Stimulated activated naive CD8-positive, alpha-beta T cell treated with anti-CD3 and anti-CD28 coated beads, Interleukin-15, Interleukin-2, amounts not matched to agents 100 ng/mL and 50 ng/mL, for 24 hours (primary cell): ENCODE data around the gene ARHGEF7.

Experiments used
- H3K27ac Mint-ChIP-seq: one replicate; pipeline ENCODE4 v1.8.0; 2021; ENCODE audit warnings: mild to moderate bottlenecking, mixed read lengths
- H3K27me3 Mint-ChIP-seq: one replicate; pipeline ENCODE4 v1.8.0; 2021; ENCODE audit warnings: mixed read lengths
- H3K36me3 Mint-ChIP-seq: one replicate; pipeline ENCODE4 v1.8.0; 2021; ENCODE audit warnings: low read depth, mixed read lengths
- H3K4me1 Mint-ChIP-seq: one replicate; pipeline ENCODE4 v1.8.0; 2021; ENCODE audit warnings: low read depth, mixed read lengths
- H3K4me3 Mint-ChIP-seq: one replicate; pipeline ENCODE4 v1.8.0; 2021; ENCODE audit warnings: mild to moderate bottlenecking, mixed read lengths
- H3K9me3 Mint-ChIP-seq: one replicate; pipeline ENCODE4 v1.8.0; 2021; ENCODE audit warnings: mixed read lengths

The ARHGEF7 gene

GRCh38 chr13:111326981-111327642, 212.0 kb downstream of the ARHGEF7 start:
- Mint-ChIP-seq H3K27ac (no peak overlapping the region), H3K27me3 (no peaks in the 10 kb centered on the region), H3K36me3 (no peaks in the 10 kb centered on the region), H3K4me3 (no peak overlapping the region), H3K9me3 (no peaks in the 10 kb centered on the region), H3K4me1 (no peaks in the 10 kb centered on the region)

- Mint-ChIP-seq H3K4me1 (no peaks in the 10 kb centered on the region), H3K36me3 (no peaks in the 10 kb centered on the region), H3K4me3 (no peak overlapping the region), H3K9me3 (no peaks in the 10 kb centered on the region), H3K27ac (no peak overlapping the region), H3K27me3 (no peaks in the 10 kb centered on the region)
Observed at GRCh38 chr13:111327730-111328573, 212.8 kb downstream of the ARHGEF7 start.

GRCh38 chr13:111328574-111329410, 213.7 kb downstream of the ARHGEF7 start:
- no peak overlapping the region for H3K27ac Mint-ChIP-seq
- no peaks in the 10 kb centered on the region for H3K4me1 Mint-ChIP-seq
- no peaks in the 10 kb centered on the region for H3K9me3 Mint-ChIP-seq
- no peaks in the 10 kb centered on the region for H3K27me3 Mint-ChIP-seq
- H3K36me3 Mint-ChIP-seq = peaks cover 4% of the 10 kb centered on the region
- H3K4me3 Mint-ChIP-seq = no peak overlapping the region

GRCh38 chr13:111329641-111330040, 214.5 kb downstream of the ARHGEF7 start:
- peaks cover 4% of the 10 kb centered on the region for H3K36me3 Mint-ChIP-seq
- no peaks in the 10 kb centered on the region for H3K9me3 Mint-ChIP-seq
- H3K27ac Mint-ChIP-seq = no peak overlapping the region
- no peaks in the 10 kb centered on the region for H3K27me3 Mint-ChIP-seq
- H3K4me1 Mint-ChIP-seq = no peaks in the 10 kb centered on the region
- H3K4me3 Mint-ChIP-seq = no peak overlapping the region

GRCh38 chr13:111330066-111330610, 215.0 kb downstream of the ARHGEF7 start:
- no peak overlapping the region for H3K4me3 Mint-ChIP-seq
- H3K36me3 Mint-ChIP-seq = peaks cover 4% of the 10 kb centered on the region
- H3K4me1 Mint-ChIP-seq = no peaks in the 10 kb centered on the region
- H3K27me3 Mint-ChIP-seq = no peaks in the 10 kb centered on the region
- H3K27ac Mint-ChIP-seq = no peak overlapping the region
- no peaks in the 10 kb centered on the region for H3K9me3 Mint-ChIP-seq

- Mint-ChIP-seq H3K36me3 (peaks cover 9% of the 10 kb centered on the region), H3K4me3 (no peak overlapping the region), H3K27me3 (no peaks in the 10 kb centered on the region), H3K27ac (no peak overlapping the region), H3K4me1 (no peaks in the 10 kb centered on the region), H3K9me3 (no peaks in the 10 kb centered on the region)
Observed at GRCh38 chr13:111335298-111335697, 220.2 kb downstream of the ARHGEF7 start.

GRCh38 chr13:111336666-111337065, 221.6 kb downstream of the ARHGEF7 start:
- Mint-ChIP-seq H3K27ac (no peak overlapping the region), H3K36me3 (peaks cover 9% of the 10 kb centered on the region), H3K4me3 (no peak overlapping the region), H3K9me3 (no peaks in the 10 kb centered on the region), H3K4me1 (no peaks in the 10 kb centered on the region), H3K27me3 (no peaks in the 10 kb centered on the region)

GRCh38 chr13:111337206-111337605, 222.1 kb downstream of the ARHGEF7 start:
- H3K27ac Mint-ChIP-seq = no peak overlapping the region

GRCh38 chr13:111337741-111338140, 222.6 kb downstream of the ARHGEF7 start:
- Mint-ChIP-seq H3K36me3 (peaks cover 9% of the 10 kb centered on the region), H3K27me3 (no peaks in the 10 kb centered on the region), H3K4me3 (no peak overlapping the region), H3K27ac (no peak overlapping the region), H3K4me1 (no peaks in the 10 kb centered on the region), H3K9me3 (no peaks in the 10 kb centered on the region)

More at GRCh38 chr13:111337206-111337605, 222.1 kb downstream of the ARHGEF7 start:
- no peaks in the 10 kb centered on the region for H3K27me3 Mint-ChIP-seq
- no peaks in the 10 kb centered on the region for H3K4me1 Mint-ChIP-seq
- no peaks in the 10 kb centered on the region for H3K9me3 Mint-ChIP-seq
- H3K4me3 Mint-ChIP-seq = no peak overlapping the region
- H3K36me3 Mint-ChIP-seq = peaks cover 9% of the 10 kb centered on the region

GRCh38 chr13:111338841-111339240, 223.7 kb downstream of the ARHGEF7 start:
- Mint-ChIP-seq H3K36me3 (peaks cover 5% of the 10 kb centered on the region), H3K4me3 (no peak overlapping the region), H3K27ac (no peak overlapping the region), H3K27me3 (no peaks in the 10 kb centered on the region), H3K9me3 (no peaks in the 10 kb centered on the region), H3K4me1 (no peaks in the 10 kb centered on the region)

- Mint-ChIP-seq H3K27ac (no peak overlapping the region), H3K4me3 (no peak overlapping the region), H3K27me3 (no peaks in the 10 kb centered on the region), H3K4me1 (no peaks in the 10 kb centered on the region), H3K36me3 (peaks cover 5% of the 10 kb centered on the region), H3K9me3 (no peaks in the 10 kb centered on the region)
Observed at GRCh38 chr13:111339366-111340143, 224.4 kb downstream of the ARHGEF7 start.

- peaks cover 5% of the 10 kb centered on the region for H3K36me3 Mint-ChIP-seq
- H3K4me3 Mint-ChIP-seq = no peak overlapping the region
- no peak overlapping the region for H3K27ac Mint-ChIP-seq
- no peaks in the 10 kb centered on the region for H3K9me3 Mint-ChIP-seq
- H3K27me3 Mint-ChIP-seq = no peaks in the 10 kb centered on the region
- H3K4me1 Mint-ChIP-seq = no peaks in the 10 kb centered on the region
Observed at GRCh38 chr13:111341886-111342285, 226.8 kb downstream of the ARHGEF7 start.

GRCh38 chr13:111342721-111343120, 227.6 kb downstream of the ARHGEF7 start:
- Mint-ChIP-seq H3K4me1 (no peaks in the 10 kb centered on the region), H3K9me3 (no peaks in the 10 kb centered on the region), H3K4me3 (no peak overlapping the region), H3K27ac (no peak overlapping the region), H3K27me3 (no peaks in the 10 kb centered on the region), H3K36me3 (peaks cover 5% of the 10 kb centered on the region)

GRCh38 chr13:111343186-111343805, 228.2 kb downstream of the ARHGEF7 start:
- Mint-ChIP-seq H3K9me3 (no peaks in the 10 kb centered on the region), H3K27me3 (no peaks in the 10 kb centered on the region), H3K4me3 (no peak overlapping the region), H3K4me1 (no peaks in the 10 kb centered on the region), H3K27ac (no peak overlapping the region), H3K36me3 (peaks cover 5% of the 10 kb centered on the region)
